Measurements from ENCODE around the gene TNRC6A.
"Not testable (repeated sequence)": the region's sequence is repeated elsewhere in the genome, so short reads cannot be mapped to it uniquely, and the experiment has no call there.

Gene TNRC6A

DNA sequence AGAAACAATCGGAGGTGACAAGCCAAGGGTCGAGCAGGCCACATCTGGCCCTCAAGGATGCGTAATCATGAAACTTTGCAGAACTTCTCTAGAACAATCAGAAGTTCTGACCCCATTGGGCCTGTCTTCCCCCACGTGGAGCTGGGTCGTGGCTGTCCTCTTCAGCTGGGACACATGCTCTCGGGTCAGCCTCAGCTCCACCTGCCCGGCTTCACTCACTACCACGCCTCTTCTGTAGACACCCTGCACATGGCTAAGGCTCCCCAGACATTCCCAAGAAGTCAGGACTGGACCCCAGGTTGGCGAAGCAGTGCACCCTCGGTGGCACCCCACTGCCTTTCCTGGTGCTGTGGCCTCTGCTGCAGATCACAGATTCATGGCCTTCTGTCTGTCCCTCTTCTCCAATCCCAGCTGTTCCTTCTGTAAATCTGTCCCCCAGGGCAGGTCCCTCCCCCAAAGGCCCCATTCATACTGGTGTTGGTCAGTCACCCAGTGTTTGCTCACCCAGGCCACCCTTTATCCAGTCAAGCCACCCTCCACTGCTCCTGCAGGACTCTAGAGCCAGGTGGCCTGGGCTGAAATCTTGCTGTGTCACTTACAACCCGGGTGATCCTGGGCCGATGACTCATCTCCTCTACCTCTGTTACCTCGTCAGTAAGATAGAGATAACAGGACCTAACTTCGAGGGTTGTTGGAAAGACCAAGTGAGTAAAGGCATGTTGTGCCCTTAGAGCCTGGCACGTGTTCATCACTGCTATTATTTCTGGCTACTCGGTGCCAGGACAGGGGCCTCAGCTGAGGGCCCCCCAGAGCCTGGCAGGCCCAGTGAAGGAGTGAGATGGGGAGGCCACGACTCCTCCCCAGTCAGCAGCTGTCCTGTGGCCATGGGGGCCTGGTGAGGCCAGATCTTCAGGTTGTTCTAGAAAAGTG is 114.9 kb downstream of the TNRC6A start:
- Histone ChIP-seq H3K27ac (ENCODE audit: low read depth, low read length, severe bottlenecking) (no peak overlapping the region), H3K9me3 (ENCODE audit: control insufficient read depth, low read length) (no peaks in the 10 kb centered on the region), H3K36me3 (ENCODE audit: control insufficient read depth, insufficient read depth, low read length) (no peaks in the 10 kb centered on the region), H3K4me1 (ENCODE audit: control insufficient read depth, insufficient read depth, low read length, poor library complexity, severe bottlenecking) (no peaks in the 10 kb centered on the region), H3K4me3 (ENCODE audit: extremely low read depth, insufficient read depth, low read length, poor library complexity, severe bottlenecking) (no peak overlapping the region)
- 84 to 86% methylated on average over 13 to 16 of the region's 17 CpGs for WGBS, 2 experiments (ENCODE audit: insufficient coverage in 2 of 2)

DNA sequence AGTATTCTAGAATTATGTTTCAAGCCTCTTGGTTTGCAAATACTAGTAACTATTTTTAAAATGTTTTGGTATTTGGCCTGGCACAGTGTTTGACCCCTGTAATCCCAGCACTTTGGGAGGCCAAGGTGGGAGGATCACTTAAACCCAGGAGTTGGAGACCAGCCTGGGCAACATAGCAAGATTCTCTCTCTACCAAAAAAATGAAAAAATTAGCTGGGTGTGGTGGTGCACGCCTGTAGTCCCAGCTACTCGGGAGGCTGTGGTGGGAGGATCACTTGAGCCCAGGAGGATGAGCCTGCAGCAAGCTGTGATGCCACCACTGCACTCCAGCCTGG is 115.5 kb downstream of the TNRC6A start:
- not testable (repeated sequence) for H3K9me3 ChIP-seq (ENCODE audit: control insufficient read depth, low read length); H3K4me1 ChIP-seq (ENCODE audit: control insufficient read depth, insufficient read depth, low read length, poor library complexity, severe bottlenecking); H3K36me3 ChIP-seq (ENCODE audit: control insufficient read depth, insufficient read depth, low read length); H3K27ac ChIP-seq (ENCODE audit: low read depth, low read length, severe bottlenecking); H3K4me3 ChIP-seq (ENCODE audit: extremely low read depth, insufficient read depth, low read length, poor library complexity, severe bottlenecking)
- WGBS, 2 experiments (ENCODE audit: insufficient coverage in 2 of 2) = 90% methylated on average over 2 of the region's 2 CpGs; no CpG with 5 or more reads in 1 of the 2 experiments

DNA sequence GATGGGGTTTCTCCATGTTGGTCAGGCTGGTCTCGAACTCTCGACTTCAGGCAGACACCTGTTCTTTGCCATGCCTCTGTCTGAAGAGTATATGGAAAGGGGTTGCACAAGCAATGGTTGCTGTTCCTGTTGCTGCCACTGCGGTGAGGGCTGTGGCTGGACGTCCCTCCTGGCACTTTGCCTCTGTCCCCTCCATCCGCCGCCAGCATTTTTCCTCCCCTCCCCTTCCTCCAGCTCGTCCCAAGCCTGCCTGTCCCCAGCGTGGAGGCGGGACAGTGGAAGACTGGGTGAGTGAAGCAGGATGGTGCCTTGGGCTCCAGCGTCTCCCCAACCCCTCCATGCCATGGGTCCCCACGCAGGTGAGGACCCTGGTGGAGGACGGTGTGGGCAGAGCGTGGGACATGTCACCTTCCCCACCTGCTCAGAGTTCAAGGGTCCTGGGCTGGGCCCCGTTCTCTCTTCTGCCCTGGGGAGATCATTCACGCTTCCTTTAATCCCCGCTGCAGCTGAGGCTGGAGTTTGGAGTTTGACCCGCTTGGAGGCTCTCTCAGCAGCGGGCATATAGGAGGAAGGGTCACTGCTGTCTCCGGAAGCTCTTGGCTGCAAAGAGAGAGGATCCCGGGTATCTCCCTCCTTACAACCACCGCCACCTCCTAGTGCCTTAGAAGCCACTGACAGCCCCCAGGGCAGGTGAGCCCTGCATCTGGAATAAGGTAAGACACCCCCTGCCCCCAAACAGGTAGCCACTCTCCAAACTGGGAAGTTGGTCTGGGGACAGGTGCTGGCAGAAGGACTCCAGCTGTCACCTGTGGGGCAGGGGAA is 116.5 kb downstream of the TNRC6A start, which contains the start of gene SLC5A11:
SLC5A11 (plus strand) TSS at position 238 of the 822 bp plus-strand sequence. CDS start 12,681 bp downstream, outside the sequence.
- no peaks in the 10 kb centered on the region for H3K36me3 ChIP-seq (ENCODE audit: control insufficient read depth, insufficient read depth, low read length)
- 78 to 89% methylated on average over 6 to 11 of the region's 21 CpGs for WGBS, 2 experiments (ENCODE audit: insufficient coverage in 2 of 2)
- H3K9me3 ChIP-seq (ENCODE audit: control insufficient read depth, low read length) = no peaks in the 10 kb centered on the region
- H3K4me1 ChIP-seq (ENCODE audit: control insufficient read depth, insufficient read depth, low read length, poor library complexity, severe bottlenecking) = no peaks in the 10 kb centered on the region
- no peak within 1 kb of the TSS for H3K4me3 ChIP-seq (ENCODE audit: extremely low read depth, insufficient read depth, low read length, poor library complexity, severe bottlenecking)
- H3K27ac ChIP-seq (ENCODE audit: low read depth, low read length, severe bottlenecking) = no peak within 1 kb of the TSS

DNA sequence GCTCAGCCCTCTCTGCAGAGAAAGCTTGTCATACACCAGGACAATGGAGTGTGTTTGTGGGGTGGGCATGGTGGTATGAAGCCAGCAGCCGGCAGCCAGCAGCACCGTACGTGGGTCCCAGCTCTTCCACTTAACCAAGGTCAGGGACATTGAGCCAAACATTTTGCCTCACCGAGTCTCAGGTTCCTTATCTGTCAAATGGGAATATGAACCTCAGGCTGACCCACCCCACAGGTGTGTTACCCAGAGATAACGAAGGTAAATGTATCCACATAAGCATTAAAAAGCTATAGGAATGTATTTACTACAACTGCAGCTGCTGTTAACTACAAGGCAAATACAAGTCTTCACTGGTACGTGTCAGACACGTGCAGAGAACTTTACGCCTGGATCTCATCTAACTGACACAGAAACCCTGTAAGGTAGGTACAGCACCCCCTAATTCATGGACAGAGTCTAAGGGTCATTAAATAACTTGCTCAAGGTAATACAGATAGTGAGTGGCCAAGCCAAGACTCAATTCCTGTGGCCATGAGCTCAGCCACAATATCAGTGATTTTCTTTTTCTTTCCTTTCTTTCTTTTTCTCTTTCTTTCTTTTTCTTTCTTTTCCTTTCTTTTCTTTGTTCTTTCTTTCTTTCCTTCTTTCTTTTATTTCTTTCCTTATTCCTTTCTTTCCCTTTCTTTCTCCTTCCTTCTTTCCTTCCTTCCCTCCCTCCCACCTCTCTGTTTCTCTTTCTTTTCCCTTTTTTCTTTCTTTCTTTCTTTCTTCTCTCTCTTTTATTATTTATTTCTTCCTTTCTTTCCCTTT is 117.3 kb downstream of the TNRC6A start:
- H3K36me3 ChIP-seq (ENCODE audit: control insufficient read depth, insufficient read depth, low read length) = no peaks in the 10 kb centered on the region
- no peak overlapping the region for H3K4me3 ChIP-seq (ENCODE audit: extremely low read depth, insufficient read depth, low read length, poor library complexity, severe bottlenecking)
- H3K27ac ChIP-seq (ENCODE audit: low read depth, low read length, severe bottlenecking) = no peak overlapping the region
- H3K4me1 ChIP-seq (ENCODE audit: control insufficient read depth, insufficient read depth, low read length, poor library complexity, severe bottlenecking) = no peaks in the 10 kb centered on the region
- no peaks in the 10 kb centered on the region for H3K9me3 ChIP-seq (ENCODE audit: control insufficient read depth, low read length)
- 83 to 97% methylated on average over 5 to 7 of the region's 8 CpGs for WGBS, 2 experiments (ENCODE audit: insufficient coverage in 2 of 2)

DNA sequence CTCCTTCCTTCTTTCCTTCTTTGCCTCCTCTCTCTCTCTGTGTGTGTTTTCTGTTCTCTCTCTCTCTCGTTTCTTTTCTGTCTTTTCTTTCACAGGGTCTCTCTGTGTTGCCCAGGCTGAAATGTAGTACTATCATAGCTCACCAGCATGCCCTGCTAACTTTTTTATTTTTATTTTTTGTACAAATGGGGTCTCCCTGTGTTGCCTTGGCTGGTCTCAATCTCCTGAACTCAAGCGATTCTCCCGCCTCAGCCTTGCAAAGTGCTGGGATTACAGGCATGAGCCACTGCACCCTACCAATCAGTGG is 117.9 kb downstream of the TNRC6A start:
- Histone ChIP-seq H3K36me3 (ENCODE audit: control insufficient read depth, insufficient read depth, low read length) (no peaks in the 10 kb centered on the region), H3K4me3 (ENCODE audit: extremely low read depth, insufficient read depth, low read length, poor library complexity, severe bottlenecking) (no peak overlapping the region), H3K9me3 (ENCODE audit: control insufficient read depth, low read length) (no peaks in the 10 kb centered on the region), H3K4me1 (ENCODE audit: control insufficient read depth, insufficient read depth, low read length, poor library complexity, severe bottlenecking) (no peaks in the 10 kb centered on the region), H3K27ac (ENCODE audit: low read depth, low read length, severe bottlenecking) (no peak overlapping the region)
- 89 to 91% methylated on average over 2 to 3 of the region's 3 CpGs for WGBS, 2 experiments (ENCODE audit: insufficient coverage in 2 of 2)

DNA sequence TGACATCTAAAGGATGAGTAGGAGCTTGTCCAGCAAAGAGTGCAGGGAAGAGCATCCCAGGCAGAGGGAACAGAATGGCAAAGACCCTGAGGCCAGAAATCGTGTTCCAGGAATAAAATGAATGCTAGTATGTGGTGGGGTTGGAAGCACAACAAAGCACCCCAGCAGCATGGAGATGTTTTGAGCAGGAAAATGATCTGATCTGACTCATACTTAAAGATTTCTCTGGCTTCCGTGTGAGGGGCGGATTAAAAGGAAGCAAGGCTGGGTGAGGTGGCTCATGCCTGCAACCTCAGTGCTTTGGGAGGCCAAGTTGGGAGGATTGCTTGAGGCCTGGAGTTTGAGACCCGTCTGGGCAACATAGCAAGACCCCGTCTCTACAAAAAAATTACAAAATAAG is 118.6 kb downstream of the TNRC6A start:
- Histone ChIP-seq H3K4me3 (ENCODE audit: extremely low read depth, insufficient read depth, low read length, poor library complexity, severe bottlenecking) (no peak overlapping the region), H3K9me3 (ENCODE audit: control insufficient read depth, low read length) (no peaks in the 10 kb centered on the region), H3K27ac (ENCODE audit: low read depth, low read length, severe bottlenecking) (no peak overlapping the region), H3K36me3 (ENCODE audit: control insufficient read depth, insufficient read depth, low read length) (no peaks in the 10 kb centered on the region), H3K4me1 (ENCODE audit: control insufficient read depth, insufficient read depth, low read length, poor library complexity, severe bottlenecking) (no peaks in the 10 kb centered on the region)
- WGBS, 2 experiments (ENCODE audit: insufficient coverage in 2 of 2) = 80 to 89% methylated on average over 3 to 4 of the region's 5 CpGs

DNA sequence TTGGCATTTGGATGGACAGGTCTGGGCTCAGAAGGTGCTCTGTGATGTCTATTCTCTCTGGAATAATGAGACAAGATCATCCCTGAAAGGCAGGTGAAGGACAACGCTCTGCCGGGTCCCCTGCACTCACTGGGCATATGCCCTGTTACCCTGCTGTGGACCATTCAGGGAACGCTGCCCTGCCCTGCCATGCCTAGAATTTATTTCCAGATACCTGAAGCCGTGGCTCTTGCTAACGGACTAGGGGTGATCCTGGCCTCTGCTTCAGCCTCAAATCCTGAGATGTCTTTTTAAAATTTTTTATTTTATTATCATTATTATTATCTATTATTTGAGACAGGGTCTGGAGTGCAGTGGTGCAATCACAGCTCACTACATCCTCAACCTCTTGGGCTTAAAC is 120.2 kb downstream of the TNRC6A start:
- no peak overlapping the region for H3K4me3 ChIP-seq (ENCODE audit: extremely low read depth, insufficient read depth, low read length, poor library complexity, severe bottlenecking)

DNA sequence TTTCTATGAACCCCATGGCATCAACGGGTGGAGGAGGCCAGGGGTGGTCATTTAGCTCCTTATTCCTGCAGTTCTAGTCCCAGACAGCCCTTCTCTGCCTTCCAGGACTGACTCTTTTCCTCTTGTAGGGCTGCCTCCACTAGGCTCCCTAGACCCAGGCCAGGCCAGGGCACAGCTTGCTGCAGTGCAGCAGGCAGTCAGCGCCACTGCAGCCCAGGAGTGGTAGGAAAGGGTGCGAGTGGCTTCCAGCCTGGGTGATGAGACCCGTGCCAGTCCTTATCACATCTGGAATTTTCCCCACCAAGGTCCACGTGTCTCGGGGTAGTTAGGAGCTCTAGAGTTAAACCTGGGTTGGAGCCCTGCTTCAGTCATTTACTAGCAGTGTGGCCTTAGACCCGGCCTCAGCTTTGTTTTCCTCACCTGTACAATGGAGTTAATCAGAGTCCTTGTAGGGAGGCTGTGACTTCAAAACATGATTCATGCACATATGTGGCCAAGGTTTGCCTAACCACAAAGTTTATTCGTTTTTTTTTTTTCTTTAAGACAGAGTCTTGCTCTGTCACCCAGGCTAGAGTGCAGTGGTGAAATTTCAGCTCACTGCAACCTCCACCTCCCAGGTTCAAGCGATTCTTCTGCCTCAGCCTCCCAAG is 121.0 kb downstream of the TNRC6A start:
- Histone ChIP-seq H3K4me1 (ENCODE audit: control insufficient read depth, insufficient read depth, low read length, poor library complexity, severe bottlenecking) (no peaks in the 10 kb centered on the region), H3K36me3 (ENCODE audit: control insufficient read depth, insufficient read depth, low read length) (no peaks in the 10 kb centered on the region), H3K27ac (ENCODE audit: low read depth, low read length, severe bottlenecking) (no peak overlapping the region), H3K4me3 (ENCODE audit: extremely low read depth, insufficient read depth, low read length, poor library complexity, severe bottlenecking) (no peak overlapping the region), H3K9me3 (ENCODE audit: control insufficient read depth, low read length) (no peaks in the 10 kb centered on the region)
- WGBS, 2 experiments (ENCODE audit: insufficient coverage in 2 of 2) = 72 to 86% methylated on average over 3 to 6 of the region's 9 CpGs

More for the DNA sequence above, 120.2 kb downstream of the TNRC6A start:
- WGBS, 2 experiments (ENCODE audit: insufficient coverage in 2 of 2) = 90 to 92% methylated on average over 2 to 3 of the region's 5 CpGs
- Histone ChIP-seq H3K36me3 (ENCODE audit: control insufficient read depth, insufficient read depth, low read length) (no peaks in the 10 kb centered on the region), H3K4me1 (ENCODE audit: control insufficient read depth, insufficient read depth, low read length, poor library complexity, severe bottlenecking) (no peaks in the 10 kb centered on the region), H3K27ac (ENCODE audit: low read depth, low read length, severe bottlenecking) (no peak overlapping the region), H3K9me3 (ENCODE audit: control insufficient read depth, low read length) (no peaks in the 10 kb centered on the region)

DNA sequence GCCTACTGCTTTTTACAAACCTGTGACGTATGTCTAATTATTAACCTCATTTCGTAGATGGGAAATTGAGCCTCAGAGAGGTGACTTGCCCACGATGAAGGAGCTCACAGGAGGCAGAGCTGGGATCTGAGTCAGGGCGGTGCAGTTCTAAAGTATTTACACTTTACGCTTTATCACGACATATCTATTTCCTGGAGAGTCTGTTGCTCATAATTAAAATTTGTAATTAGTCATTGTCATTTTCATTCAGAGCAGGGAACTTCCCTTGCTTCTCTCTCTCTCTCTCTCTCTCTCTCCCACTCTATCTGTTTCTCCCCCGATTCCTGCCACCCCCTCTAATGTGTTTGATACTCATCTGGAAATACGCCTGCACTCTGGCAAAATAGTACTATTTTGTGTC is 122.2 kb downstream of the TNRC6A start:
- Histone ChIP-seq H3K36me3 (ENCODE audit: control insufficient read depth, insufficient read depth, low read length) (no peaks in the 10 kb centered on the region), H3K4me1 (ENCODE audit: control insufficient read depth, insufficient read depth, low read length, poor library complexity, severe bottlenecking) (no peaks in the 10 kb centered on the region), H3K4me3 (ENCODE audit: extremely low read depth, insufficient read depth, low read length, poor library complexity, severe bottlenecking) (no peak overlapping the region), H3K9me3 (ENCODE audit: control insufficient read depth, low read length) (no peaks in the 10 kb centered on the region), H3K27ac (ENCODE audit: low read depth, low read length, severe bottlenecking) (no peak overlapping the region)
- 78 to 87% methylated on average over 3 of the region's 8 CpGs for WGBS, 2 experiments (ENCODE audit: insufficient coverage in 2 of 2)

DNA sequence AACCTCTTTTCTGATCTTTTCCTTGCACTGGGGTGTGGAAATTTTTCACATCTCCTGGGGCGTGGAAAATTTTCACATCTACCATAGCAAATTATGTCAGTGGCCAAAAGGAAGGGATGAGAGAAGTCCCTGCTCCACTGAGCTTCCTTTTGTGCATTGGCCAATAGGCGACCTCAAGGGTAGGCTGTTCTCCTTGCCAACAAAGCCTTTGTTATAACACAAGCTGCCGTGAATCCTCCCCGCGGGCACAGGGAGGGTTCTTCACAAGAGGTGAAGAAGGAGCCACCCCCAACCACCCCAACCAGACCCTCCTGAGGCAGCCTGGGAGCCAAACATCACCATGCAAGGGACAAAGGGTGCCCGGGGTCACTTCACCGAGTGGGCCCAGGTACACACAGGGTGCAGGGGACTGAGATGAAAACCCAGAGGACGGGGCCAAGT is 122.8 kb downstream of the TNRC6A start:
- no peaks in the 10 kb centered on the region for H3K4me1 ChIP-seq (ENCODE audit: control insufficient read depth, insufficient read depth, low read length, poor library complexity, severe bottlenecking)
- no peaks in the 10 kb centered on the region for H3K36me3 ChIP-seq (ENCODE audit: control insufficient read depth, insufficient read depth, low read length)
- H3K9me3 ChIP-seq (ENCODE audit: control insufficient read depth, low read length) = no peaks in the 10 kb centered on the region
- H3K27ac ChIP-seq (ENCODE audit: low read depth, low read length, severe bottlenecking) = no peak overlapping the region
- no peak overlapping the region for H3K4me3 ChIP-seq (ENCODE audit: extremely low read depth, insufficient read depth, low read length, poor library complexity, severe bottlenecking)
- 80 to 83% methylated on average over 1 to 4 of the region's 8 CpGs for WGBS, 2 experiments (ENCODE audit: insufficient coverage in 2 of 2)

All from mesodermal cell (in vitro differentiated cells).